ENCODE data around the gene PSMB9.

Gene PSMB9

DNA sequence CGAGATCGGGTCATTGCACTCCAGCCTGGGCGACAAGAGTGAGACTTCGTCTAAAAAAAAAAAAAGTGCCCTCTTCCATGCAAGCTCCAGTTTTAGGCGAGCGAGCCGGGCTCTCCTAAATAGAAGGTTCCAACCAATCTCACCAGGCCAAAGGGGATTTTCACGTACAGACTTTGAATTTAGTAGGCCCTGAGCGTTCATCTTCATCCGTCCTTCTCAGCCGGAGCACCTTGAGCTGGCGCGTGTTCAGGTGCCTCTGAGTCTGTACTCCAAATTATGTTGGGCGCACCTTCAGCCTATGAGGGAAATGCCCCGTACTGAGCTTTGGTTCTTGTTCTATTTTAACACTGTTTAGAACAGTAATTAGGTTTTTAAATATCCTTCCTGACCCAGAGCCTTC, 14.6 kb upstream of the PSMB9 start:
- no peak for DNase-seq (ENCODE audit: low read depth, low spot score)

DNA sequence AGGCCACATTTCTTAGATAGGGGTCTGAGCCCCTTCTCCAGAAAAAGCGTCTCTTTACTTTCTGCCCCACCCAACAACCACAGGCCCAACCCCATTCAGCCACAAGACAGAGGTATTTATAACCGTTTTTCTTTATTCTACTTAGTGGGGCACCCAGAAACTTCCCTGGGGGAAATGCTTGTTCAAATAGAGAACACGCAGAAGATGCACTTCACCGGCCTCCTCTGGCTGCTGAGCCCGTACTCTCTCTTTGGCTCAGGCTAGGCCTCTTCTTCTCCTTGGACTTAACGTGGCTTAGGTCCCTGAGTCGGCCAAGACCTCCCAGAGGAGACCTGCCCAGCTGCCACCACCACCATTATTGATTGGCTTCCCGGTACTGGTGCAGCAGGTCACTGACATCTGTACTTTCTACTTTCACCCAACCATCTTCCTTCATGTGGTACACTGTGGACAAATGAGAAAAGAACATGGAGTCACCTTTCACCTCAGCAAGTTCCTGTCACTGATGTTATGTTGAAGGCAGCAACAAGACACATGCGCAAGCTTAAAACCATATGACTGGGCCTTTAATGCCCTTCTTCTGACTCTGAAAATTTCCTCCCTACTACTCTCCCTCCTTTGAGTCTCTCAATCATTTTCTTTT, 13.3 kb upstream of the PSMB9 start:
- DNase-seq (ENCODE audit: low read depth, low spot score): no peak

GRCh38 chr6:32842021-32842650, 11.9 kb upstream of the PSMB9 start:
- DNase-seq (ENCODE audit: low read depth, low spot score): no peak

DNA sequence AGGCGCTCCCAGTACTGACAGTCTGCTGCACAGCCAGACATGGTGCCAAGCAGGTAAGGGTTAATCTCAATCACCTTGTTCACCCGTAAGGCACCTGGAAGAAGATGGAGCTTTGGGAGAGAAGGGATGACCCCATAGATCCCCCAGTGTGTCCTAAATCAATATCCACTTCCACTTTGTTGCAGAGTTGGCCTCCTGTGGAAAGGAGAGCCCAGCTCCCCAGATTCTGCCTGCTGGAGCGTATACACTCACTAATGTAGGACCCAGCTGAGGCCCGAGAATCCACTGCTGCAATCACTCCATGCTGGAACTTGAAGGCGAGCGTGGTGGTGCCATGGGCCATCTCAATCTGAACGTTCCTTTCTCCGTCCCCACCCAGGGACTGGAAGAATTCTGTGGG, 11.3 kb upstream of the PSMB9 start:
- DNase-seq (ENCODE audit: low read depth, low spot score): no peak

DNA sequence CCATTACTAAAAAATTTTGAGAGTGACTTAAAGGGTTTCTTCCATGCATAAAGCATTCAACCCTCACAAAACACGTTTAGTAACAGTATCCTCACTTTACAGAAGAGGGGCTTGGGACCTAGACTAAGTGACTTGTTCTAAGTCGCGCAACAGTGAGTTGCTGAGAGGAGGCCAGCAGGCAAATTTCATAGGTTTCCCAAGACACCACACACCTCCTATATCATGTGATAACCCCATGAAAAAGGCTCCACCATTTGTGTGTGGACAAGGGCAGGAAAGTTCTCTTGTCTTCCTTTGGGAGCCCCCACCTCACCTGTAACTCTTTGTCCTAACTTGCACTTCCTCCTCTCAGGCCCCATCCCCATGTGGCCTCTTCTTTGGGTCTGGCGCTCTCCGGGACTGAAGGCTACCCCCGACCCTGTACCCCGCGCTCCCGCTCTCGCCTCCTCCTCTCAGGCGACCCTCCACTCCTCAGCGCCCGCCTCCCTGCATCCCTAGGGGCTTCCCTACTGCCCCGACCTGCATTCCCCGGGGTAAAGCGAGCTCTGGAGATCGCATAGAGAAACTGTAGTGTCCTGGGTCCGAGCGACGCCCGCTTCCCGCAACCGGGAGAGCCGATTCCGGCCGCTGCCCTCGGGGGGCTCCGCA, 10.5 kb upstream of the PSMB9 start:
- no peak for DNase-seq (ENCODE audit: low read depth, low spot score)

- peak; percentile 98 for DNase-seq (ENCODE audit: low read depth, low spot score)
Measured at GRCh38 chr6:32843979-32844838, 9.8 kb upstream of the PSMB9 start, which contains the start of gene PSMB8. PSMB8 (minus strand) TSS chr6:32844047; CDS start chr6:32843996, 51 bp downstream.

- no peak for DNase-seq (ENCODE audit: low read depth, low spot score)
Measured at GRCh38 chr6:32844839-32845383, 9.1 kb upstream of the PSMB9 start.

GRCh38 chr6:32845384-32845884, 8.6 kb upstream of the PSMB9 start:
- no peak for DNase-seq (ENCODE audit: low read depth, low spot score)

GRCh38 chr6:32847004-32847403, 7.0 kb upstream of the PSMB9 start:
- no peak for DNase-seq (ENCODE audit: low read depth, low spot score)

DNA sequence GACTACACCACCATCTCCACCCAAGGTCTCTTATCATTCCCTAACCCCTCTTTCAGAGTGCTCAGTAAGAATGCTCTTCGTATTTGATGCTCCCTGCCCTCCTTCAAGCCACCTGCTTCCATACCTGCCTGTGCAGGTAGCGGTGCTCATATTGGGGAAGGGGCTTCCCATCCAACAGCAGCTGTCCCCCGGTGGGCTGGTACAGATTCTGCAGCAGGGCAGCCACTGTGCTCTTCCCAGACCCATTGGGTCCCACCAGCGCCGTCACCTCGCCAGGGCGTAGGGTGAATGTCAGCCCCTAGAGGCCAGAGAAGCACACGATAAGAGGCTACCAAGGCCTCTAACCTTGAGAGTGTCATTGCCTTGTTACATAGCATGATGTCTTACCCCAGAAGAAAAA, 6.2 kb upstream of the PSMB9 start:
- no peak for DNase-seq (ENCODE audit: low read depth, low spot score)

- no peak for DNase-seq (ENCODE audit: low read depth, low spot score)
Measured at GRCh38 chr6:32849126-32849525, 4.9 kb upstream of the PSMB9 start.

- DNase-seq (ENCODE audit: low read depth, low spot score): no peak
Measured at GRCh38 chr6:32851025-32851424, 3.0 kb upstream of the PSMB9 start.

DNA sequence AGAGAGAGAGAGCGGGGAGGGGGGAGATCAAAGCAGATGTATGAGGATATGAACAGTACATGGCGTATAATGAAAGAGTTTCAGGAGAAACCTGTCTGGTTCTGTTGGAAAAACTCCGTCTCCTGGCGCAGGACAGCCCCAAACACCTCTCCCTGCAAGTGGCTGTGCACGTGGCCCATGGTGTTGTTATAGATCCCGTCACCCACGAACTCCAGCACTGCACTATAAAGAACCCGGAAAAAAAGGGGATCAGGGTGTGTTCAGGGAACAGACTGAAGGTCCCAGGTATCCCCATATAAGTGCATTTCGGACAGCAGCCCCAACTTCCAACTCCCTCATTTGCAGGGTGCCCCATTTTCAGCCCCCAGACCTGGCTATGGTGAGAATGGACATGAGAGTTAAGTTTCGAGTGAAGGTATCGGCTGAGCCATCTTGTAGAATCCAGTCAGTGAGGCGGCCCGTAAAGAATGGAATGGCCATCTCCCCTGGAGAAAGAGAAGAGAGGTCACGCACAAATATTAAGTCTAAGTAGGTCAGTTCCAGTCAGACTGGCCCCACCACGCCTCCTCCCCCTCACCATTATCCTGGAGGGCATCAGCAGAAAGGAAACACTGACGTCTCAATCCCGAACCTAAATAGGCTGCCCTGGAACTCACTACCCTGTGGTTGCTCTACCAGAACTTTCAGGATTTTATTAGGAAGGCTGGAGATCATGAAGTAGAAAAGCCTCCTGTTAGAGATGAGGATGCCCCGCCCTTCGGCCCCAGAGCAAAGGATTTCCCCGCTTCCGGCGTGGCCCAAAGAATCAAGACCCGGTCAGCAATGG, 1.8 kb upstream of the PSMB9 start:
- DNase-seq (ENCODE audit: low read depth, low spot score): no peak

- no peak for DNase-seq (ENCODE audit: low read depth, low spot score)
Measured at GRCh38 chr6:32852844-32853540, 1.0 kb upstream of the PSMB9 start.

- peak; percentile 58 for DNase-seq (ENCODE audit: low read depth, low spot score)
Measured at GRCh38 chr6:32854376-32855178, 585 bp downstream of the PSMB9 start.

DNA sequence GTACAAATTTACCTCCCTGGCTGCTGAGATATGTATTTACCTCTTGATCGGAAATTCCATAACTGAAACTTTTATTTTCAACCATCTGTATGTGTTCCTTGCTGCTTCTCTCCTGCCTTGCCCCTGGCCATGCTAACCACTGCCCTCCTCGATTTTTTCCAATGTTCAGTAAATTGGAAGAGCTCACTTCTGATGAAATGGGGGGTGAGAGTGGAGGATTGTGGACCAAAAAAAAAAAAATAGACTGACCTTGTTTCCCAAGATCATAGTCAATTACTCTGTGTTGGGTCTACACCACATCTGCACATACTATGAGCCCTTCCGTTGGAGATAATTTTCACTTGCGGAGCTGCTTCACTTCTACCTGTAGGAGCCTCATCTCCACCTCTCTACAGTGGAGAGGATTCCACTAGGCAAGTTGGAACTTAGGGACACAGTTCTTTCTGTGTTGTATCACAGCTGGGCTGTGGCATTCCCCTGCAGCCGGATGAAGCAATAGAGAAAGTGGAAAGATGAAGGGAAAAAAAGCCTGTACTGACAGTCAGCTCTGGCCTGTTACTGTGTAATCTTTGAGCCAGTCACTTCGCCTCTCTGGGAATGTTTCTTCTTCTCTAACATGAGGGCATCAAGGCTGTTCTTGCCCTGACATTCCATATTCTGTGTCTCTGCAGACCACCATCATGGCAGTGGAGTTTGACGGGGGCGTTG, 1.6 kb downstream of the PSMB9 start:
- no peak for DNase-seq (ENCODE audit: low read depth, low spot score)

DNA sequence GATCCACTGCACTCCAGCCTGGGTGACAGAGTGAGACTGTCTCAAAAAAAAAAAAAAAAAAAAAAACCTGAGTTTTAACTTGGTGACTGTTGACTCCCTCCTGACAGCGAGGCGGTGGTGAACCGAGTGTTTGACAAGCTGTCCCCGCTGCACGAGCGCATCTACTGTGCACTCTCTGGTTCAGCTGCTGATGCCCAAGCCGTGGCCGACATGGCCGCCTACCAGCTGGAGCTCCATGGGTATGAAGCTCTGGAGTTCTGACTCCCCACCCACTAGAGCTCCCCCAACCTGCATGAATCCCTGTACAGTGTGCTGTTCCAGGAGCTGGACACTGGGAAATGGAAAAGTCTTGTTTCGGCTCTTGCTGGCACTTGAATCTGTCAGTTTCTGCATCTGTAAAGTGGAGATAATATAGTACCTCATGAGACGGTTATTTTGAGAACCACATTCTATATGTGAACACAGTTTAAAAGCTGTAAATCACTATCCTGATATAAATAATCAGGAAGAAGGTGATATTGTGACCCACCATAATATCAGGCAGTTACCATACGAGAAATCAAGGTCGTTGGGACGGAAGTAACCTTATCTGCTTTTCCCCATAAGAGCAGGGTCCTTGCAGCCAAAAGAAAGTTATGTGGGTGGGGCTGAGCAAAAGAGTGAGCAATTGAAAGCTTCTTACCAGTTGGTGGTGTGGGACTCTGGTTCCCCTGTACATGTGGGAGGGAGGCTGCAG, 3.3 kb downstream of the PSMB9 start:
- DNase-seq (ENCODE audit: low read depth, low spot score): no peak

- no peak for DNase-seq (ENCODE audit: low read depth, low spot score)
Measured at GRCh38 chr6:32858194-32858593, 4.2 kb downstream of the PSMB9 start.
